Subcutaneous adipose tissue (tissue), 4 donors: ENCODE measurements around the gene OR2AT4. TPM values are rescaled to one million over a fixed set of nuclear protein-coding genes. Genes with fewer than 3 reads are reported as not detected.

Source experiments
- total RNA-seq, 4 donors: library from RNA; depleted of rRNA; stranded (reverse); fragments of >200 nt; gene quantifications; one replicate each; pipeline ENCODE4 v1.1.0, GENCODE V29; 2016
- TF ChIP-seq, protein P1 (sequence below): fragments of 450-650 bp; IDR thresholded peaks from one replicate; pipeline ENCODE4 v1.5.1; 2016; ENCODE audit warnings: low read depth, mild to moderate bottlenecking, control low read depth, antibody characterized with exemption, moderate library complexity

Gene OR2AT4
- total RNA-seq, 4 donors from 2014 or later = not detected

- TF ChIP-seq, protein P1, sequence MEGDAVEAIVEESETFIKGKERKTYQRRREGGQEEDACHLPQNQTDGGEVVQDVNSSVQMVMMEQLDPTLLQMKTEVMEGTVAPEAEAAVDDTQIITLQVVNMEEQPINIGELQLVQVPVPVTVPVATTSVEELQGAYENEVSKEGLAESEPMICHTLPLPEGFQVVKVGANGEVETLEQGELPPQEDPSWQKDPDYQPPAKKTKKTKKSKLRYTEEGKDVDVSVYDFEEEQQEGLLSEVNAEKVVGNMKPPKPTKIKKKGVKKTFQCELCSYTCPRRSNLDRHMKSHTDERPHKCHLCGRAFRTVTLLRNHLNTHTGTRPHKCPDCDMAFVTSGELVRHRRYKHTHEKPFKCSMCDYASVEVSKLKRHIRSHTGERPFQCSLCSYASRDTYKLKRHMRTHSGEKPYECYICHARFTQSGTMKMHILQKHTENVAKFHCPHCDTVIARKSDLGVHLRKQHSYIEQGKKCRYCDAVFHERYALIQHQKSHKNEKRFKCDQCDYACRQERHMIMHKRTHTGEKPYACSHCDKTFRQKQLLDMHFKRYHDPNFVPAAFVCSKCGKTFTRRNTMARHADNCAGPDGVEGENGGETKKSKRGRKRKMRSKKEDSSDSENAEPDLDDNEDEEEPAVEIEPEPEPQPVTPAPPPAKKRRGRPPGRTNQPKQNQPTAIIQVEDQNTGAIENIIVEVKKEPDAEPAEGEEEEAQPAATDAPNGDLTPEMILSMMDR = no peak
Observed at GRCh38 chr11:75069473-75069872, 27.2 kb downstream of the OR2AT4 start.

- TF ChIP-seq, protein P1 = no peak
Observed at GRCh38 chr11:75068993-75069392, 27.7 kb downstream of the OR2AT4 start.

DNA sequence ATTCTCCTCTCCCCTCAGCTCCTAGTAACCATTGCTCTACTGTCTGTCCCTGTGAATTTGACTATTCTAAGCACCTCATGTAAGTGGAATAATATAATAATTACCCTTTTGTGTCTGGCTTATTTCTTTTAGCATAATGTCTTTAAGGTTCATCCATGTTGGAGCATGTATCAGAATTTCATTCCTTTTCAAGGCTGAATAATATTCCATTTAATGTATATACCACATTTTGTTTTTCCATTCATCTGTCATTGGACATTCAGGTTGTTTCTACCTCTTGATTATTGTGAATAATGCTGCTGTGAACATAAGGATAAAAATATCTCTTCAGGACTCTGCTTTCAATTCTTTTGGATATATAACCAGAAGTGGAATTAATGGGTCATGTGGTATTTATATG is 28.1 kb downstream of the OR2AT4 start:
- TF ChIP-seq, protein P1 = no peak

DNA sequence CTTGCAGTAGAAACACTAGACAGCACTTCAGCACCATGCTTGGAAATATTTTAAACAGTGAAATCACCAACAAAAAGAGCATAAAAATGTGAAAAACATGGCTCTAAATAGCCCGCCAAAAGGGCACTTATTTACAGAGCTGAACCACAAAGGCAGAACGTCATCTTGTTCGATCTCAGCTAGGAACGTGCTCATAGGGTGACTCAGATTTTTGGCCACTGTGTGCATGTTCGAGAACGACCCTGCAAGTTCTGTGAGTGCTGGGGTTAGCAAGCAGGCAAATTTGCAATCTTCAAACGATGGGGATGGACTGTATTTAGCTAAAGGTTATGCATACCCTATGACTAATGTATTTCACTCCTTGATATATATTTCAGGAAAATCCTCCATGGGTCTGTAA is 30.6 kb downstream of the OR2AT4 start:
- TF ChIP-seq, protein P1 = no peak

DNA sequence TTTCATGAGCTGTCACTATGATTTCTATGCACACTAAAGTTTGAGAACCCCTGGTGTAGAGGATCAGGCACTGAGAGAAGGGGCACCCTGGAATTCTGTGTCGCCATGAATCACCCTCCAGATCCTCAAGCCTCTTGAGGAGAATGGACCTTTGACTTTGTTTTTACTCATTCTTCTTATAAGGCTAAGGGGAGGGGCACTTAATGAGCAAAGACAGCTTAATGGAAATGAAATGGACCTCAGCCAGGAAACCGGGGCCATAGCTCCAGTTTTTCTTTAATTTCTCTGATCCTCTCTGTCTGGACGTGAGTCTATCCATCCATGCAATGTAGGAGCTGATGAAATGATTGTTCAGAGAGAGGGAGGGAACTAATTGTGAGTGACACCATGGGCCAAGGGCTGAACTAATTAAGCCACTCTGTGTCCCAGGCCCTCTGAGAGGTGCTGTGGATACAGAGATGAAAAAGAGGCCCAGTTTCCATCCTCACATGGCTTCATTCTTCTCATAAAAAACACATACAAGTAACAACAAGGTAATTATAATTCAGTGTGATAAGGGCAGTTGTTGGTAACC is 32.8 kb downstream of the OR2AT4 start:
- TF ChIP-seq, protein P1 = no peak

DNA sequence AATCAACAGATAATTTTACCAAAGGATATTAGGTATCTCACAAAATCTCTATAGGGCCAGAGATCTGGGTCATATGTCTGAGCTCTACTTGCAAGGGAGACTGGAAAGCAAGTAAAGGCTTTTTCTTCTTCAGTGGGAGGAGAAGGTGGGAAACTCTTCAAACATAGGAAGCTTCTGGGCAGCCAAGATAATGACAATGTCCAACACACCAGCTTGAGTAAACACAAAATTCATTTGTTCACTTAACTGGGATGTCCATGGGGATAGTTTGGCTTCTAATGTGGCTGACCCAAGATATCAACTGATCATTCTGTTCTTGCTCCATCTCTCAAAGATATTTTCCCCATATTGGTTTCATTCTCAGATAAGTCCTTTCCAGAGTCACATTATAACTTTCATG is 37.4 kb downstream of the OR2AT4 start:
- TF ChIP-seq, protein P1 = no peak

DNA sequence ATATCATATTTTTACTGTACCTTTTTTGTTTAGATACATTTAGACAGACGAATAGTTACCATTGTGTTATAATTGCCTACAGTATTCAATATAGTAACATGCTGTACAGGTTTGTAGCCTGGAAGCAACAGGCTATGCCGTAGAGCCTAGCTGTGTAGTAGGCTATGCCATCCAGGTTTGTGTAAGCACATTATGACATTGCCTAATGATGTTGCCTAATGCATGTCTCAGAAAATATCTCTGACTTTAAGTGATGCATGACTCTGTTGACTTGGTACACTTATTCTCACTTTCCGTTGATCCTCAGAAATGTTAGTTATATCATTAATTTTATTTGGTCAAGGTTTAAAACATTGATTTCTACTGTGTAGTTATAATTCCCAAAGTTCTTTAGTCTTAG is 39.9 kb downstream of the OR2AT4 start:
- TF ChIP-seq, protein P1 = no peak
